Sigmoid colon (tissue), 7 donors: ENCODE measurements around the gene PRUNE2. TPM values are rescaled to one million over a fixed set of nuclear protein-coding genes. Genes with fewer than 3 reads are reported as not detected.
A peak's percentile ranks its signal among the peaks of the same experiment; 100 is the strongest.

Source experiments
- DNase-seq: peaks from one replicate; pipeline ENCODE4 v3.0.0-alpha.2; 2019
- H3K27ac ChIP-seq, 4 donors: fragments of 200-600 bp; sonication (generic); one replicate each; pipeline ENCODE4 v1.5.1; 2016 to 2019; ENCODE audit warnings: mild to moderate bottlenecking in 1 of 4
- H3K27me3 ChIP-seq, 3 donors: fragments of 200-600 bp; sonication (generic); one replicate each; pipeline ENCODE4 v1.5.1; 2019; ENCODE audit warnings: mild to moderate bottlenecking in 1 of 3
- H3K36me3 ChIP-seq, 4 donors: fragments of 200-600 bp; sonication (generic); one replicate each; pipeline ENCODE4 v1.5.1; 2016 to 2019
- H3K4me1 ChIP-seq, 4 donors: fragments of 200-600 bp; sonication (generic); one replicate each; pipeline ENCODE4 v1.5.1; 2017 to 2019
- H3K4me3 ChIP-seq, 4 donors: fragments of 200-600 bp; sonication (generic); one replicate each; pipeline ENCODE4 v1.5.1; 2017 to 2019; ENCODE audit warnings: mild to moderate bottlenecking in 2 of 4, moderate library complexity in 1 of 4
- H3K9me3 ChIP-seq, 4 donors: fragments of 200-600 bp in 3 of 4; sonication (generic) in 3 of 4; one replicate each; pipeline versions ENCODE4 v1.5.1 to v1.6.1; 2013 to 2019
- EP300 ChIP-seq, 4 donors: sonication (generic); formaldehyde crosslinking; IDR thresholded peaks; one replicate each; pipeline ENCODE4 v1.6.1; 2017; ENCODE audit warnings: antibody characterized with exemption in 4 of 4
- POLR2A ChIP-seq, 2 donors: fragments of 450-650 bp; IDR thresholded peaks; one replicate each; pipeline ENCODE4 v1.6.1; 2016; ENCODE audit warnings: antibody characterized with exemption in 2 of 2, mild to moderate bottlenecking in 2 of 2, moderate library complexity in 2 of 2
- POLR2AphosphoS5 ChIP-seq, 4 donors: sonication (generic); formaldehyde crosslinking; IDR thresholded peaks; one replicate each; pipeline ENCODE4 v1.6.1; 2017; ENCODE audit warnings: antibody characterized with exemption in 4 of 4
- WGBS, 2 donors: extraction: QIAGEN DNeasy Blood & Tissue Kit; methylation state at CpG; one replicate each; pipeline ENCODE4 v1.1.7; 2013; 5-methylcytosine and 5-hydroxymethylcytosine counted together
- intact Hi-C: fragments of 100-400 bp; cut with DNase I; formaldehyde crosslinking; loops from one replicate; pipeline ENCODE4 v1.15.1; 2023
- polyA plus RNA-seq, 3 donors: library from polyadenylated mRNA; stranded (reverse); fragments of 200-250 nt; gene quantifications; one replicate each; pipeline ENCODE4 v1.2.3, GENCODE V29; 2013
- total RNA-seq, 4 donors: library from RNA; depleted of rRNA; stranded (reverse); fragments of >200 nt; gene quantifications; one replicate each; pipeline ENCODE4 v1.1.0, GENCODE V29; 2016
- TF ChIP-seq, protein P1 (sequence below), 4 experiments: fragments of 450-650 bp in 3 of 4; fragments of 200-600 bp in 1 of 4; IDR thresholded peaks; one replicate each; pipeline ENCODE4 v1.5.1; 2016 to 2019; ENCODE audit warnings: antibody characterized with exemption in 4 of 4, mild to moderate bottlenecking in 3 of 4, moderate library complexity in 2 of 4
- donor health status: healthy with polysubstance abuse.
- donor health status: Bipolar disorder and iron deficiency.
- donor health status: healthy.

Gene PRUNE2
- total and polyA plus RNA-seq, 7 donors = 7.4 to 536 (median 440) TPM

DNA sequence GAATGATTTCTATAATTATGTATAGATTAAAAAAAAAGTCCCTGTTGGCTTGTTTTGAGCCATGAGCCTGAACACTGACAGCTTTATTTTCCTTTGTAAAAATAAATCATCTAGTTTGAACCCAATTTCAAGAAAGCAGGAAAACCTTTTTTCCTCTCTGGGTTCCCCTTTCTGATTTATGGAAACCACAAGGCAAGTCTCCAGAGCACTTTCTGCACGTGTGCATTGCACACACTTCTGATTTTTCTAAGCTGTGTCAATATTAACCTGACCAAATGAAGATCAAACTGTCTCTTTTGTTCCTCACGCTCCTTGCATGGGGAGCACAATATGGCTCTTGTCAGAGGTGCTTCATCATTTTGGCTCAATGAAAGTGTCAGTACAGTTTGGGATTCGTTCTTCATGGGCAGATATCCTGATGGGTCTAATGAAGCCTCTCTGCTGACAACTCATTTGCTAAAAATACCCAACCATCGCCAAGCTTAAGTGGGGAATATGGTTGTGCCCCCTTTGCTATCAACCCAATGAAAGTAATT lies 180.8 kb downstream of the PRUNE2 start:
- H3K27me3 ChIP-seq = no peaks in the 10 kb centered on the region
- H3K4me1 ChIP-seq = peaks cover 0 to 27% (median 18%) of the 10 kb centered on the region in 4 donors
- no peak overlapping the region for H3K4me3 ChIP-seq
- 32 to 52% methylated on average over 4 of the region's 4 CpGs for WGBS, 2 donors
- H3K27ac ChIP-seq = no peak overlapping the region
- H3K36me3 ChIP-seq = peaks cover 0 to 5% (median 0%) of the 10 kb centered on the region in 4 donors
- no peak for DNase-seq
- no peaks in the 10 kb centered on the region for H3K9me3 ChIP-seq
- TF ChIP-seq, protein P1, sequence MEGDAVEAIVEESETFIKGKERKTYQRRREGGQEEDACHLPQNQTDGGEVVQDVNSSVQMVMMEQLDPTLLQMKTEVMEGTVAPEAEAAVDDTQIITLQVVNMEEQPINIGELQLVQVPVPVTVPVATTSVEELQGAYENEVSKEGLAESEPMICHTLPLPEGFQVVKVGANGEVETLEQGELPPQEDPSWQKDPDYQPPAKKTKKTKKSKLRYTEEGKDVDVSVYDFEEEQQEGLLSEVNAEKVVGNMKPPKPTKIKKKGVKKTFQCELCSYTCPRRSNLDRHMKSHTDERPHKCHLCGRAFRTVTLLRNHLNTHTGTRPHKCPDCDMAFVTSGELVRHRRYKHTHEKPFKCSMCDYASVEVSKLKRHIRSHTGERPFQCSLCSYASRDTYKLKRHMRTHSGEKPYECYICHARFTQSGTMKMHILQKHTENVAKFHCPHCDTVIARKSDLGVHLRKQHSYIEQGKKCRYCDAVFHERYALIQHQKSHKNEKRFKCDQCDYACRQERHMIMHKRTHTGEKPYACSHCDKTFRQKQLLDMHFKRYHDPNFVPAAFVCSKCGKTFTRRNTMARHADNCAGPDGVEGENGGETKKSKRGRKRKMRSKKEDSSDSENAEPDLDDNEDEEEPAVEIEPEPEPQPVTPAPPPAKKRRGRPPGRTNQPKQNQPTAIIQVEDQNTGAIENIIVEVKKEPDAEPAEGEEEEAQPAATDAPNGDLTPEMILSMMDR (IDR thresholded peaks at IDR 0.05) = no peak
- TF ChIP-seq POLR2AphosphoS5 (IDR thresholded peaks at IDR 0.05) (no peak), EP300 (IDR thresholded peaks at IDR 0.05) (no peak), POLR2A (IDR thresholded peaks at IDR 0.05) (no peak)
- intact Hi-C loops = no loop called here

DNA sequence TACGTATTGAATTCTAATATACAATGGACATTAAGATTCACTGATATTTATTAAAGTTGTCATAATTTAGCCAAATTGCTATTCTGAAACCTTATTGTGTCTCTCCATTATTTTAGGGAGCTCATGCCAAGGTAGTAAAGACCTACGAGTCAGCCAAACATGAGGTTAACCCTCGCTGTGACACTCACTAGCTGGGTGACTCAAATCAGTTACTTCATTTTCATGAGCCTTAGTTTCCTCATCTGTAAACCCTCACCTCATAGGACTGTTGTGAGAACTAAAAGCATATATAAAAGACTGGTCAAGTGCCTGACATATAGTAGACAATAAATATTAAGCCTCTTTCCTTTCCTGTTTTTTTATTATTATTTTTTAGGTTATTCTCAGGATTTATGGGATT lies 185.7 kb downstream of the PRUNE2 start:
- Histone ChIP-seq H3K27ac (no peak overlapping the region), H3K4me3 (no peak overlapping the region), H3K4me1 (peaks cover 0 to 33% (median 28%) of the 10 kb centered on the region in 4 donors), H3K27me3 (no peaks in the 10 kb centered on the region), H3K9me3 (no peaks in the 10 kb centered on the region), H3K36me3 (no peaks in the 10 kb centered on the region)
- no peak for DNase-seq
- intact Hi-C loops = no loop called here
- 60 to 68% methylated on average over 3 of the region's 3 CpGs for WGBS, 2 donors
- TF ChIP-seq, protein P1 (IDR thresholded peaks at IDR 0.05) = no peak
- TF ChIP-seq POLR2A (IDR thresholded peaks at IDR 0.05) (no peak), EP300 (IDR thresholded peaks at IDR 0.05) (no peak), POLR2AphosphoS5 (IDR thresholded peaks at IDR 0.05) (no peak)

DNA sequence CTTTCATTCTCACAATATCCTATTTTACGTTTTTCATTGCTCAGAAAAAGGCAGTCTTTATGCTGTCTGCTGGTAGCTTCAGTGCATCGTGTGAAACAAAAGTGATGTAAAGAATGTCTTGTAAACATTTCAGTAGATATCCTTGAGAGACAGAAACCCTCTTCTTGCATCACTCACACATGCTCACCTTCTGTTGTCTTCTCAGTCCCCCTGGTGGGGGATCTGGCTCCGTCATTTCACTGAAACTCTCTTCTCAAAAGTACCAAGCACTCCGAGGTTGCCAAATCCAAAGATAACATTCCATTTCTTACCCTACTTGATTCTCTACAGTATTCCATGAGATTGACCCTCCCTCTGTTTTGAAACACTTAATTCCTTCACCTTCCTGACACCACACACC lies 187.7 kb downstream of the PRUNE2 start:
- H3K27me3 ChIP-seq = no peaks in the 10 kb centered on the region
- peak overlapping the region in 2 of 4 donors; percentile 59 to 60 for H3K27ac ChIP-seq
- no peak overlapping the region for H3K4me3 ChIP-seq
- intact Hi-C loops = loop anchor here (10.0 kb wide), 1 partner anchor 197 kb away; no protein-coding TSS in a partner anchor
- H3K4me1 ChIP-seq = peaks cover 0 to 33% (median 28%) of the 10 kb centered on the region in 4 donors
- no peak for DNase-seq
- H3K36me3 ChIP-seq = peaks cover 0 to 7% (median 3%) of the 10 kb centered on the region in 4 donors
- no peak for TF ChIP-seq POLR2AphosphoS5 (IDR thresholded peaks at IDR 0.05)
- TF ChIP-seq POLR2A (IDR thresholded peaks at IDR 0.05) = no peak
- no peak for TF ChIP-seq EP300 (IDR thresholded peaks at IDR 0.05)
- TF ChIP-seq, protein P1 (IDR thresholded peaks at IDR 0.05) = no peak
- WGBS, 2 donors = 86 to 87% methylated on average over 4 of the region's 4 CpGs
- no peaks in the 10 kb centered on the region for H3K9me3 ChIP-seq

DNA sequence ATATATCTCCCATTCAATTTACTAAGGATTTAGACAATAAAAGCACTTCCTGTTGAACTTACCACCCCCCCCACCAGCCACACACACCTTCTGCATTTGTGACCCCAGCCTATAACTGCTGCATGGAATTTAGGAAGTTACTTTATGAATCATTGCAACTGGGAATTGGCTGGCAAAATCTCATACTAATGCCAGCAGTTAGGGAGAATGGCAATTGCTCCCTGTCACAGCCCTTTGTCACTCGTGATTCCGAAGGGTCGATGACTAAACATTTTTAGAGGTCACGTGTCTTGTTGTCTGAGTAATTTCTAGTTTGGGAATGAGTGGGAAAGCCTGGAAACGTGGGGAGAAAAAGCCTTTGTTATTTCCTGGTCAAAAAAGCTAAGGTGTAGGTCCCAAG lies 188.3 kb downstream of the PRUNE2 start:
- Histone ChIP-seq H3K36me3 (peaks cover 0 to 13% (median 4%) of the 10 kb centered on the region in 4 donors), H3K27me3 (no peaks in the 10 kb centered on the region), H3K9me3 (no peaks in the 10 kb centered on the region), H3K4me1 (peaks cover 0 to 33% (median 28%) of the 10 kb centered on the region in 4 donors), H3K4me3 (no peak overlapping the region), H3K27ac (peak overlapping the region; percentile 23 to 60 (median 43))
- TF ChIP-seq EP300 (IDR thresholded peaks at IDR 0.05) = peak in 1 of 4 donors; percentile 12
- peak in 1 of 4 donors; percentile 19 for TF ChIP-seq POLR2AphosphoS5 (IDR thresholded peaks at IDR 0.05)
- TF ChIP-seq, protein P1 (IDR thresholded peaks at IDR 0.05) = no peak
- intact Hi-C loops = loop anchor here (10.0 kb wide), 1 partner anchor 197 kb away; no protein-coding TSS in a partner anchor
- 26 to 52% methylated on average over 5 of the region's 5 CpGs for WGBS, 2 donors
- no peak for DNase-seq
